HG03159 (cell line): ENCODE data around the gene RBM34.
"Not testable (repeated sequence)": the region's sequence is repeated elsewhere in the genome, so short reads cannot be mapped to it uniquely, and the experiment has no call there.

Source experiments
- ATAC-seq: cut with Tn5 transposase; IDR thresholded peaks from one replicate; pipeline ENCODE4 v1.9.1; 2021; ENCODE audit warnings: mild to moderate bottlenecking, moderate library complexity; ENCODE audit not compliant: unreplicated experiment

RBM34 gene

DNA sequence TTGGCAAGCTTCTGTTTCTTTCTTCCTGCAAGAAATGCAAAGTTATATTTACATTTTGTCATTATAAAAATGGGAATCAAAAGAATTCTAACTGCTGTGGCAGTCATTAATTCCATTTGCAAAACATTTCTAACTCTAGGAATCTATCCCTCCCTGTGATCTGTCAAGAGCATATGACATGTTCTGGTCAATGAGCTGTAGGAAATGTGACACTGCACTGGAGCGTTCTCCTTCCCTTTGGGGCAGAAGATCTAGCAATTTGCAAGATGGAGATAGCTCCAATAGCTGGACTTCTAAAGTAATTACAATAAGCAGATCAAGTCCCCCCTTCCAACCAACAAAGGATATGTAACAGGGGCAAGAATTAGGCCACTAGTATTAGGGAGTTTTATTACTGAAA, 38.7 kb downstream of the RBM34 start:
- ATAC-seq = no peak

DNA sequence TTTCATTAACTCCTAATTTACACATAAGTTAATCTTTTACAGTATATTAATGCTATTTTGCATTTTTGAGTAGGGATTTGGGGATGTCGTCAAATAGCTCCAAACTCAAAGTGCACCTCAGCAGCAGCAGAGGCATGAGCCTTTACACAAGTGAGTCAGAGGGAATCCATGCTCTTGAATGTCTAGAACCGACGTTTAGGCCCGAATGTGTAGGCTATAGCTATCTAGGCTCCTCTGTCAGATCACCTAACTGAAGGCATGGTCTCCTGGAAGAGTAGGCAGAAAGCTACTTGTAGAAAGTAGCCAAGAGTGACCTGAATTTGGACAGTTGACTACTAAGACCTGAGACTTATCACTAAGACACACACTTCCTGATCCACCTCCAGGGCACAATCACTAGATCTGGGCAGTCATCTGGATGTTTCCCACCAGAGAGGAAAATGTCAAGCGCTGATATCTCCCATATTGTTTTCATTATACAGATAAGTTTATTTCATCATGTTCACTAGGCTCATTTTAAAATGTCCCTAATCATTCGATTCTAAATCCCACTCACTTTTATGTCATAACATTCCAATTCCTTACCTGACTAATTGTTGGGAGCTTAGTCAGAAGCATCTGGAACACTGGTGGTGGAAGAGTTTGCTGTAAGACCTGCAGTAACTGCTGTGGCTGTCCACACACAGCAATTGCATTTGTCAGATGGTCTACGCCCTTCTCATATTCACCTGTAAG, 47.7 kb downstream of the RBM34 start:
- no peak for ATAC-seq

DNA sequence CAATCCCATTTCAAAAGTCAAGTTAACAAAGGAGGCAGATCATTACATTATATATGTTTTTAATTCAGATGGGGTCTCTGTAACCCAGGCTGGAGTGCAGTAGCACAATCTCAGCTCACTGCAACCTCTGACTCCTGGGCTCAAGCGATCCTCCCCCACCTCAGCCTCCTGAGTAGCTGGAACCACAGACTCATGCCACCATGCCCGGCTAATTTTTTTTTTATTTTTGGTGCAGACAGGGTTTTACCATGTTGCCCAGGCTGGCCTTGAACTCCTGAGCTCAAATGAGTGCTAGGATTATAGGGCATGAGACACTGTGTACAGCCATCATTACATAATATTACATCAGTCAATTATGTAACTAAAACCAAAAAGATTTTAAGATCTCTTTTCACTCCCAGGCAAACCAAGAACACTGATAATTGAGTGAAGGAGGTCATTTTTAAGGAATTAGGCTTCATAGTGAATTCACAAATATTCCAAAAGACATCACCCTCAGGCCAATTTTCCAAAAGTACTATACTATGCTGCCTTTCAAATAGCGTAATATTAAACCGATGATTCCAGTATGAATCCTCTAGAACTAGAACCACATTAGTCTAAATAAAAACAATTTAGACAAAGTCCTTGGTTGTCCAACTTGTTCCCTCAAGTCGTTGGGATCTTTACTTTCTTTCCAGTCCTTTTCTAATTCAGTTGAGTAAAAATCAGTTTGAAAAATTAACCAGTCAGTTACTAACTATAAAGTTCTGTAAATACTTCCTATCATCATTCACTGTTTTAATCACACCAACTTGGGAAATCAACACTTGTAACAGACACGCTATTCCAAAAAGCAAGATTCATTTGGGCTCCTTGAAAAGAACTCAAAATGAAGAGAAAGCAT, 48.5 kb downstream of the RBM34 start:
- no peak for ATAC-seq

DNA sequence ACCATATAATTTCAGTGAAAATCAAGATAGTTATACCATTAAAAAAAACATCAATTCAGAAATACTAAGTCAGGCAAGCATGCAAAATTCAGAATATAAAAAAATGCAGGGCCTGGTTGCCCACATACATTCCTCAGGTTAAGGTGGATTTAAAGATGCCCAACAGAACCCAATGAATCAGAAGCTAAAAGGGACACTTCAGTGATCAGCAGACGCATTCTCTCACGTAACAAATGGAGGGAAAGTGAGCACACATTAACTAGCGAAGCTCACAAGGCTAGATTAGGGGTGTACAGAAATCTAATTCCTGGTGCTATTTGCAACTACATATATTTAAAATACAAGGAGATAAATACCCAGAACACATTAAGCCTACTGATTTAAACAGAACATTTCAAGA, 49.9 kb downstream of the RBM34 start:
- ATAC-seq = no peak

DNA sequence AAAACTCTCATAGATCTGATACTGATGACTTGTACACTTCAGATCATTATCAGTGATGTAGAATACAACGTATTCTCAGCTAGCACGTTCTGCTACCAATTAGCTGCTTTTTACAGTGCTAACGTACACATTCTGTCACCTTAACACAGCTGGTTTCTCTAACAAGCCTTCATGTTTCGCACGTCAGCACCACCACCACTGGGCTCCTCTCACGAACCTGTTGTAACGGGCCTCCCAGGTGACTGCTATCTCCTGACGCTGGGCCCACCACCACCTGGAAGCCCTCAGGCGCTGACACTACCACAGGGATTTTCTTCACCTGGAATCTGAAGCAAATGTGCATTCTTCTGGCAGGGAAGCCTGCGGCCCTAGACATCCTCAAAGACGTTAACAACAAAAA, 52.2 kb downstream of the RBM34 start:
- no peak for ATAC-seq

DNA sequence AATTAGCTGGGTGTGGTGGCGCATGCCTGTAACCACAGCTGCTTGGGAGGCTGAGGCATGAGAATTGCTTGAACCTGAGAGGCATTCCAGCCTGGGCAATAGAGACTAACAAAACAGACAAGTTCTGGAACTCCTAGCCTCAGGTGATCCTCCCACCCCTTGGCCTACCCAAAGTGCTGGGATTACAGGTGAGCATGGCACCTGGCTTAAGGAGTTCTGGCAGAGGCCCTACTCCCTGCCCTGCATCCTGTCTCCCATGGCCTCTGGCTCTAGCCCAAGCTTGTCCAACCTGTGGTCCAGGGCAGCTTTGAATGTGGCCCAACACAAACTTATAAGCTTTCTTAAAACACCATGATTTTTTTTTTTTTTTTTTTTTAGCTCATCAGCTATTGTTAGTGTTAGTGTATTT, 52.9 kb downstream of the RBM34 start:
- no peak for ATAC-seq

DNA sequence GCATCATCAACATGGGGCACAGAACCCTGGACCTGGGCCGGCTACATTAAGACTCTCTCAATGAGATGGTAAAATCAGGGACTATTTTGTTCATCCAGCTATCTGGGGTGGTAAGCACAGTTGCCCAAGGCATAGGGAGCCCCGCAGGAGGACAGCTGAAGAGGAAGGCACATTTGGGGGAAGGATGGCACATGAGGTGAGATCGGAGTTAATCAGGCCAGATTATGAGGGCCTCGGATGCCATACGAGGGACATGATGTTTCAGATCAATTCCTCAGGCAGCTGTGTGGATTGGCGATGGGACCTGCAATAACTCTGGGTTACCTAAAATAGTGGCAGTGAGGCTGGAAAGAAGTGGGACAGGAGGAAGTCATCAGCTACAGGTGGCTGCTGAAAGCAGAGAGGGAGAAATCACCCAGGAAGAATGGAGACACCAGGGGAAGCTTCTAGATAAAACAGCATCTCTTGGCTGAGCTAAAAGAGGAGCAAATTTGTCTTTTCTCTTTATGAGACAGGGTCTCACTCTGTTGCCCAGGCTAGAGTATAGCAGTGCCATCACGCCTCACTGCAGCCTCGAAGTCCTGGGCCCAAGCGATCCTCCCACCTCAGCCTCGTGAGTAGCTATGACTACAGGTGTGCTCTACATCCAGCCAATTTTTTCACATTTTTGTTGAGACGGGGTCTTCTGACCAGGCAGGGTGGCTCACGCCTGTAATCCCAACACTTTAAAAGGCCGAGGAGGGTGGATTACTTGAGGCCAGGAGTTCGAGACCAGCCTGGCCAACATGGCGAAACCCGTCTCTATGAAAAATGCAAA, 53.5 kb downstream of the RBM34 start:
- no peak for ATAC-seq

DNA sequence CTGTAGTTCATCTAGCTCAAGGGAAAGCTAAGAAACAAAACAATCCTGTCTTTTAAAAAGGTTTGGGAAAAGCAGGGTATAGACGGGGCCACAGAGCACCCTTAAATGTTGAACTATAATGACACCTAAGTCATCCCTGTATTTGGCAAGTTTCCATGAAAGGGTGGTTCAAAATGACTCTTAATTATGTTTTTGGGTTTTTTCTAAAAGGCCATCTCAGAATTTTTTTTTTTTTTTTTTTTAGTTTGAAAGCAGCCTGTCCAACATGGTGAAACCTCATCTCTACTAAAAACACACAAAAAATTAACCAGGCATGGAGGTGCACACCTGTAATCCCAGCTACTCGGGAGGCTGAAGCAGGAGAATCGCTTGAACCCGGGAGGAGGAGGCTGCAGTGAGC, 54.6 kb downstream of the RBM34 start:
- no peak for ATAC-seq

DNA sequence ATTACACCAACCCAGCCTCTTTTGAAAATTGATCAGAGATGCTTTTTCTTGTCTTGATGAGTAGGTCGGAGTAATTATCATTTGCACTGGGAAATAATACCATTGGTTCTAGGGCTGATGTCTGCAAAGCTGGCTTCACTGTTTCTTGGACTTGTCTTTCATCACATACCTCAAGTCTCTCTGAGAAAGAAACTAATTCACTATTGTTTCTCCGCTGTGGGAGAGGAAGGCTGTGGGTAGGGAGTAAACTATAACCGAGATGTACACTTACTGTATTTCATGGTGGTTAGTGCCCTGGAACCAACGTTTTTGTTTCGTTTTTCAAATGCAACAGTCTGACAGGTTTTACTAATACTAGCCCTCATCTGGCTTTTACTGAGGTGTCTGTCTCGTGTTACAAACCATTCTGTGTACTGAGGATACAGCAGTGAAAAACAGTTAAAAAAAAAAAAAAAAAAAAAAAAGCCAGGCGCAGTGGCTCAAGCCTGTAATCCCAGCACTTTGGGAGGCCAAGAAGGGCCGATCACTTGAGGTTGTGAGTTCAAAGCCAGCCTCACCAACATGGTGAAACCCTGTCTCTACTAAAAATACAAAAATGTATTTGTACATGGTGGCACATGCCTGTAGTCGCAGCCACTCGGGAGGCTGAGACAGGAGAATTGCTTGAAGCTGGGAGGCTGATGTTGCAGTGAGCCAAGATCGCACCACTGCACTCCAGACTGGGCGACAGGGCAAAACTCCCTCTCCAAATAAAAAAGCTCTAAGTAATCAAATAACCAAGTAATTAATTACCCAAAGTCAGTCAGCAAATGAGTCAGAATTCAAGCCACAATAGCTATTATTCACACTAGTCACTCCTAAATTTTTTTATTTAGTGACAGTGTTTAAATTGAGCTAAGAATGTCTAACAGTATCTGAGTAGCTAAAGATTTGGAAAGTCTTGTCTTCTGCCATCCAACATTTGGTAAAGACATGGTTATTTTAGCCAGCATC, 55.7 kb downstream of the RBM34 start:
- peak; percentile 77 for ATAC-seq

DNA sequence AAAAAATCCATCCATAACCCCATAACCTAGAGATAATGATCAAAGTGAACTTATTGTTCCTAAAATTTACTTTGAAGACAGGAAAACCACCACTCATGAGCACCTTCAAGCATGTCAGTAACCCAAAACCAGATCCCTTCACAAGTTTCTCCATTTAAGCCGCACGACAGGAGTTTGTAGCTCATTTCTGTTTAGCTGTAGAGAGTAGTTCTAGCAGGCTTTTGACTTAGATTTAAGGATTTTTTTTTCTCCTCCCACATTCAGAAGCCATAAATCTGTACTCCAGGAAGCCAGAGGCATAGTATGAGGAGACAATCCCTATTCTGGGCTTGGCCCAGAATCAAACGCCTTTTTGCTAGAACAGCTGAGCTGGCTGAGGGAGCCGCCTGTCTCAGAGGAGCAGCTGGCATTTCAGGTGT, 58.0 kb downstream of the RBM34 start:
- no peak for ATAC-seq

DNA sequence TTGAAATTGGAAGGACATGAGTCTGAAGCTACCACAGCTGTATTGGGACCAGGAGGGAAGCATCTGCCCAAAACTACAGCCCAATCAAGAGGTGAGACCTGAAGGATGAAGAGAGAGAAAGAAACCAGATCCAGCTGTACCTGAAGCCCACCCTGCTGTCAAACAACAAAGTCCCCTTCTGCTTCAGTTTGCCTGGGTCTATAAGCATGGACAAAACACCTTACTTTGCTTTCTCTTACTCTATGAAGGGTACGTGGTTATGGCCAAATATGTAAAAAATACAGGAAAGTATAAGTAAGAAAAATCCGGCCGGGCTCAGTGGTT, 58.8 kb downstream of the RBM34 start:
- ATAC-seq = no peak

DNA sequence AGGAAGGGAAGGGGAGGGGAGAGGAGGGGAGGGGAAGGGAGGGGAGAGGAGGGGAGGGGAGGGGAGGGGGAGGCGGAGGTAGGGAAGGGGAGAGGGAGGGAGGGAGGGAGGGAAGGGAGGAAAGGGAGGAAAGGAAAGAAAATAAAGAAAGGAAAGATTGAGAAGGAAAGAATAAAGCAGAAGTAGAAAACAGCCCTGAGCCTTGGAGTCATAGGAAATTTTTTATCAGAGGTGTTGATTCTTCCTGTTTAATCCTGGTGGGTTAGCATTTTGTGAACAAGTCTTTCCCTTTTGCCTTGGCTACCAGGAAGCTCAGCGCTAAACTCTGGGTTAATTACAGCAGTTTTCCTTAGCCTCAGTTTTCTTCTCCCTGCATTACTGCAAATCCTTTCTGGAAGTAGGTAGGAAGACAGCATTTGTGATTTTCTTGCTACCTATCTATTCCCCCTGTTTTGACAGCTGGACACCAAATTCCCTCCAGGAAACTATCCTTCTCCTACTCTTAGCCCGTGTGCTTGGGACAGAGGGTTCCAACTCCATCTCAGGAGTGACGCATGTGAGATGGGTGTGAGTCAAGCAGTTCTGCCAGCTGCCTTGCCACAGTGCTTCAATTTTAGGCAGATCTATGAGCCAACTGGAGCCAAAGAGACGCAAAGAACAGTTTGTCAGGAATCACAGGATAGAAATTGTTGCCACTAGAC, 59.3 kb downstream of the RBM34 start:
- ATAC-seq = no peak

DNA sequence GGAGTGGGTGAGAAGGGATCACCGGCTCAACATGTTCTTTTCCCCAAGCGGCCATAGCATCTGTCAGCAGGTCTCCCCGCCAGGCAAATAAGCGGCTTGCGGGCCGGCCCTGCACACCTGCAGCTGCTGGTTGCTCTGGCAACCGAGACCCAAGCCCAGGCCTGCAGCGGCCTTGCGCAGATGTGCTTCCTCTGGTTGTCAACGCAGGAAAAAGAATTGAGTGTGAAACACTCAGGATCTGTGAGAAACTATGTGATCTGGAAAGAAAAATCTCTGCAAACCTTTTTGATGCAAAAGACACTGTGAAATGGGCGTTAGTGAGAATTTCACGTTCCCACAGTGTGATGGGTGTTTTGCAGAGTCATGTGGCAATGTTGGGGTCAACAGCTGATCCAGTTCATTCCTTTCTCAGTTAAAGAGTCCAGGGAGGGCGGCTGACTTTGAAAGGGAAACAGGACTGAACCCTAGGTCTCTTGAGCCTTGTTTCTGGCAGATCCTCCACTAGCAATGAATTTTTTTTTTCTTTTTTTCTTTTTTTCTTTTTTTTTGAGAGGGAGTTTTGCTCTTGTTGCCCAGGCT, 60.8 kb downstream of the RBM34 start:
- no peak for ATAC-seq

DNA sequence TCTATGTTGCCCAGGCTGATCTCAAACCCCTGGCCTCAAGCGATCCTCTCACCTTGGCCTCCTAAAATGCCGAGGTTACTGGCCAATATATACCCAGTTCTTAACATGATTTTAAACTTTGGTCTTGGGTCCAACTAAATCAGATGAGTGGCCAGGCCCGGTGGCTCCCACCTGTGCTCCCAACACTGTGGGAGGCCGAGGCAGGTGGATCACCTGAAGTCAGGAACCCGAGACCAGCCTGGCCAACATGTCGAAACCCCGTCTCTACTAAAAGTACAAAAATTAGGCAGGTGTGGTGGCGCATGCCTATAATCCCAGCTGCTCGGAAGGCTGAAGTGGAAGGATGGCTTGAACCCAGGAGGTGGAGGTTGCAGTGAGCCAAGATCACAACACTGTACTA, 62.1 kb downstream of the RBM34 start:
- ATAC-seq = no peak

DNA sequence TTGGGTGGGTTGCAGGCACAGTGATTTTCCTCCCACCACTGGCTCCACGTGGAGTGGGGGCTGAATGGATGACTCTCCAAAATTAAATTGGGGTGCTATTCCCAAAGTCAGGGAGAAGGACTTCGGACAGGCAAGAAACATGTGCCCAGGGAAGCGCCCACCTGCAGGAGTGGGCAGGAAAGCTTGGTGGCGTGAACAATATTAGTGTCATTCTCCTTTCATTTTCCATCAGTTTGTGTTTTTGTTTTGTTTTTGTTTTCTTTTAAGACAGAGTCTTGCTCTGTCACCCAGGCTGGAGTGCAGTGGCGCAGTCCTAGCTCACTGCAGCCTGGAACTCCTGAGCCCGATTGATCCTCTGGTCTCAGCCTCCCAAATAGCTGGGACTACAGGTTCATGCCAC, 62.5 kb downstream of the RBM34 start:
- no peak for ATAC-seq

DNA sequence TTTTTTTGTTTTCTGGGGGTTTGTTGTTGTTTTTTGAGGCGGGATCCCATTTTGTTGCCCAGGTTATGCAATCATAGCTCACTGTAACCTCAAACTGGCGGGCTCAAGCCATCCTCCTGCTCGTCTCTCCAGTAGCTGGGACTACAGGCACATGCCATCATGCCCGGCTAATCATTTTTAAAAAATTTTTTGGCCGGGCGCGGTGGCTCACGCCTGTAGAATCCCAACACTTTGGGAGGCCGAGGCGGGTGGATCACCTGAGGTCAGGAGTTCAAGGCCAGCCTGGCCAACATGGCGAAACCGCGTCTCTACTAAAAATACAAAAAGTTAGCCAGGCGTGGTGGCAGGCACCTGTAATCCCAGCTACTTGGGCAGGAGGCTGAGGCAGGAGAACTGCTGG, 63.5 kb downstream of the RBM34 start:
- not testable (repeated sequence) for ATAC-seq

DNA sequence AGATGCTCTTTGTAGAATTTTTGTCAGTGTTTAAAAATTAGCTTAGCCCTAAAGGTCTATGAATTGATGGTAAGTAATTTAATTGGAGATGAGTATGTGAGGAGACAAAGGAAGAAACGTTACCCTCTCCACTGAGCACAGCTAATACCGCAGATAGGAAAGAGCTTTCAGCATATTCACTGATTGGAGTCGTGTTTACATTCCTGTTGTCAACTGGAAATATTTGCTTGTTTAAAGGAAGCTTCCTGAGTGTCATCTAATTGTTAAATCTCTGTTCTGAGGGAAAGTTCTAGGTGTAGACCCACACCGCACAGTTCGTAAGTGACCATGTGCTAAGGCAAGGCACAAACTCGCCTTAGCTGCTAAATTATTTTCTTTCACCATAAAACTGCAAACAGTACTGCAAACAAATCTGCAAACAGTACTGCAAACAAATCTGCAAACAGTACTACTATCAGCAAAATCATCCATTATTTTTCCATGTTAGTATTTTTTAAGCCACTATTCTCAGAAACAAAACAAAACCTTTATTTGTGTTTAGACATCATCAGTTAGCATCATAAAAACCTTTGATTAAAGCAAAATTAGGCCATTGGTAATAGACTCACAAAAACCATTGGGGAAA, 65.0 kb downstream of the RBM34 start:
- no peak for ATAC-seq

DNA sequence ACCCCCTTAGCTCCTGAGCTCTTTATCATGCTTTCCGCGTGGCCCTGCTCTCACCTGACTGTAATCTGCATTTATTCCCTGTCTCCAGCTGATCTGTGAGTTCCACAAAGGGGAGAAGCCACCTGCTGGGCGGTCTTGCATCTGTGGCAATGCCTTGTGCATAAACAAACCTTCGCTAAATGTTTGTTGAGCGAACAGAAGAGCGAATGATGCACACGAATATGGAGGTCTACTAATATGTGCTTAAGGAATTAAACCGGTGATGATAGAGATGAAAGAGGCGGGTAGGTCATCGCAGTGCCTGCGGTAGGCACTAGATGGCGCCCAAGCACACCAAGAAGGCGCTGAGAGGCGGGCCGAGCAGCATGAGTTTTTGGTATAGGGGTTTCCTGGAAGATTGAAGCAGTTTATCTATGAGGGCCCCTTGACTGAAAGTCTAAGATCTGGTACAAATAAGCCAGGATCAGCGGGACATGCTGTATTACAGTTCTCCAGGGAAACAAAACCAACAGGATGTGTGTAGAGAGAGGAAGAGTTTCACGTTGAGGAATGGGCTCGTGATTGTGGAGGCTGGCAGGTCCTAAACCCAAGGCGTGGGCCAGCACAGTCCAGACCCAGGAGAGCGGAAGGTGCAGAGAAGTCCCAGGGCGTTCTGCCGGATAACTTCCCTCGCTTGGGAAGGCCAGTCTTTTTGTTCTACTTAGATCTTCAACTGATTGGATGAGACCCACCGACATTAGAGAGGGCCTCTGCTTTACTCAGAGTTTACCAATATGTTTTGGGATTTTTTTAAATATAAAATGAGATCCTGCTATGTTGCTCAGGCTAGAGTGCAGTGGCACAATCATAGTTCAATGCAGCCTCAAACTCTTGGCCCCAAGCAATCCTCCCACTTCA, 67.1 kb downstream of the RBM34 start:
- peak; percentile 70 for ATAC-seq
